GM10266 (cell line): ENCODE measurements around the gene KMT2D.

Experiments used
- DNase-seq: peaks from one replicate; pipeline ENCODE4 v3.0.0; 2012; ENCODE audit errors: extremely low spot score
- CTCF ChIP-seq: IDR thresholded peaks from 2 replicates; pipeline ENCODE4 v1.5.1; 2012; ENCODE audit warnings: mild to moderate bottlenecking, low read depth; ENCODE audit not compliant: control insufficient read depth, insufficient read depth; ENCODE audit errors: missing control alignments

The KMT2D gene

GRCh38 chr12:49088150-49088931 lies 27.7 kb upstream of the KMT2D start:
- TF ChIP-seq CTCF: peak; percentile 91
- DNase-seq: peak; percentile 89

- no peak for DNase-seq
- no peak for TF ChIP-seq CTCF
Measured at GRCh38 chr12:49086116-49086515, 25.5 kb upstream of the KMT2D start.

GRCh38 chr12:49084438-49084837 lies 23.8 kb upstream of the KMT2D start:
- DNase-seq: no peak
- TF ChIP-seq CTCF: no peak

- DNase-seq: no peak
- no peak for TF ChIP-seq CTCF
Measured at GRCh38 chr12:49079793-49080192, 19.2 kb upstream of the KMT2D start.

- TF ChIP-seq CTCF: no peak
- no peak for DNase-seq
Measured at GRCh38 chr12:49070971-49071370, 10.4 kb upstream of the KMT2D start.

- TF ChIP-seq CTCF: peak; percentile 36
- peak; percentile 97 for DNase-seq
Measured at GRCh38 chr12:49069507-49070346, 9.1 kb upstream of the KMT2D start, which contains the start of gene RHEBL1. TSS of gene RHEBL1 (minus strand) at chr12:49069979. CDS start at chr12:49069785, 194 bp downstream.
